NCI-H1092 treated with DMSO at 0.1 percent for 48 hours (cell line): Measurements from ENCODE around the gene UFD1.

Experiments
- DNase-seq: peaks from one replicate; lab custom pipeline; 2025; lab: John Stamatoyannopoulos, UW

Gene UFD1

DNA sequence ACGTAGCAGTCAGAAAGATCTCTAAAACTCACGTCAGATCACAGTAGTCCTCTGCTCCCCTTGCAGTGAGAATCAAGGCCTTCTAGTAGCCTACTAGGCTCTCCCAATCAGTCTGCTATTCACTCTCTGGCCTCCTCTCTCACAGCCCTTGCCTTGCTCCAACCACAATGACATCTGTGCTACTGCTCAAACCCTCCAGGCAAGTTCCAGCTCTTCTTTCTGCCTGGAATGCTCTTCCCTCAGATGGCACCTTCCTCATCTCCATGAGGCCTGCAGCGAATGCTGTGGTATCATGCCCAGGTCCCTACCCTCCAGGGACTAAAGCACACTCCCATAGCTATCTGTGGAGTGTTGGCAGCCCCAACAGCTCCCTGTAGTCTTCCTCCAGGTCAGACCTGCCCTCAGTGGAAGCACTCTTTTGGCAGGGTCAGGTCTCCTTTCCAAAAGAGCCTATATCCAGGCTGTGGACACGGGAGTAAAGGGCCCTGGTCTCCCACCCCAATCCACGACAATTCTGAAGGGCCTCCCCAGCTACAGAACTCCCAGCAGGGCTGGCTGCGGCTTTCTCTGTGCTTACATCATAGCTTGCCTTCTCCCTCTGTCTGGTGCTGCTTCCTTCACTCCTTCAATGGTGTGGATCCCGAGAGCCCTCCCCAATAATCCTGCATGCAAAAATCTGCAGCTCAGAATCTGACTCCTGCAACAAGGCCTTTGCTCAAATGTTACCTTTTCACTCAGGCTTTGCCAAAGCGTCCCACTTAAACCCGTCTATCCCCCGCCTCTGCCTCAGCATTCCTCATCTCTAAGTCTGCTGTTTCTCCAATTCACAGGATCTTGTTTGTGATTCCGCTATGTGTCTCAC is 56.3 kb downstream of the UFD1 start:
- DNase-seq = no peak

DNA sequence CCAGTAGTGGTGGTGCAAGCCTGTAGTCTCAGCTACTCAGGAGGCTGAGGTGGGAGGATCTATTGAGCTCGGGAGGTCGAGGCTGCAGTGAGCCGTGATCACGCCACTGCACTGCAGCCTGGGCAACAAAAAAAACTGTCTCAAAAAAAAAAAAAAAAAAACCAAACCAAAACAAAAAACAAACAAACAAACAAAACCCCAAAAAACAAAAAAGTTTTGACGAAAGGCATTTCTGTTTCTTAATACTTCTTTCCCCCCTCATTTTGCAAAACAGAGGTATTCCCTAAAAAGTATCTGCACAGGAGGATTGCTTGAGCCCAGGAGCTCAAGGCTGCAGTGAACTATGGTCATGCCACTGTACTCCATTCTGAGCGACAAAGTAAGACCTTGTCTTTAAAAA is 58.7 kb downstream of the UFD1 start:
- no peak for DNase-seq

DNA sequence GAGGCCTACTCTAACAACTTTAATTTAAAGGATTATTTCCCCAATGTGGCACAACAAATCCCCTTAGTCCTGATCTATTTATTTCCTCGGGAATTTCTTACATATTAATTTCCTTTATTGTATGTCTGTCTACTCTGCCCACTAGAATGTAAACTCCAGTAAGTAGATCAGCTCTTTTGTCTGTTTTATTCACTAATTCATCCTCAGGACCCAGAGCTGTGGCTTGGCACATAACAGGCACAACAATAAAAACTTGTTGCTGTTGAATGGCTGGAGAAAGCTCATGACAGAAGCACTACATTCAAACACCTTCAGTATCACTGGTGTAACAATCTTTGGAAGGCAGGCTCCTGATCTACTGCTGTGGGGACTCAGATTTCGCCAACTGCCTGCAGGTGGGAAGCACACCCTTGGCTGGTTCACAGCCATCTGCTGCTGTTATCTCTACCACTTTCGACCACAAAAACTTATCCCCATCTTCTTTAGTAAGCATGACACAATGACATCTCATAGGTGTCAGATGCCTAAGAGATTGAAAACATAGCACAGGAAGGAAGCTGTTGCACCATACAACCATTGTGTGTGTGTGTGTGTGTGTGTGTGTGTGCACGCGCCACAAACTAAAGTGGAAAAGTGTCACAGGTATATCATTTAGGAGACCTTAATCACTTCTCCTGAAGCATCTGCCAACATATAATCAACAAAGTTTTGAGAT is 59.4 kb downstream of the UFD1 start:
- no peak for DNase-seq

DNA sequence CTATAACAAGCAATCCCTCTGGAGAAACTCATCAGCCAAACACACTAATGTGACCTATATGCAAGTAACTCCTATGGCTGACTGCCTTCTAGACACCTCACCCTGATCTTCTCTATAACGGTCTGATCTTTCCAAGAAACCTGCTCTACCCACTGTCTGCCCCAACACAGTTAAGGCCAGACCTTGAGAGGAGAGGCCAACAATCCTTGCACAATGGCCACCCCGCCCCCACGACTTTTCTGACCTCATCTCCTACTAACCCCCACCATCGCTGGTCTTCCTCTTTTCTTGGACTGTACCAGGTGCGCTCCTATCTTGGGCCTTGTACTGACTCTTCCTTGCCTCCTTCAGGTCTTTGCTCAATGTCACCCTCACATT is 59.9 kb downstream of the UFD1 start:
- DNase-seq = no peak

DNA sequence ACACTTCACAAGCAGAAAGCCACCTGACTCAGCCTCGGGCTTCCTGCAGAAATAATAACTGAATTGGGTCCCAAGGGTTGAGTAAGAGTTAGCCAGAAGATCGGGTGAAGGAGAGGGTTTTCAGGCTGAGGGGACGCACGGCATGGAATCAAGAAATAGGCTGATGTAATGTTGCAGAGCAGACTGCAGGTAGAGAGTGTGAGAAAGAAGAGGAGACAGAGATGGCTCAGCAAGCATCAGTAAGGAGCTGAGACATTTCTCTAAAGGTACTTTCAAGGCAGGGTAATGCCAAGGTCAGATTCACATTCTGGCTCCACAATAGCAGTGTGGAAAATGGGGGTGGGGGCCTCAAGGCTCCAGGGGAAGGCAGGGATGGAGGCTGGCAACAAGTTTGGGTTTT is 66.1 kb downstream of the UFD1 start:
- no peak for DNase-seq

DNA sequence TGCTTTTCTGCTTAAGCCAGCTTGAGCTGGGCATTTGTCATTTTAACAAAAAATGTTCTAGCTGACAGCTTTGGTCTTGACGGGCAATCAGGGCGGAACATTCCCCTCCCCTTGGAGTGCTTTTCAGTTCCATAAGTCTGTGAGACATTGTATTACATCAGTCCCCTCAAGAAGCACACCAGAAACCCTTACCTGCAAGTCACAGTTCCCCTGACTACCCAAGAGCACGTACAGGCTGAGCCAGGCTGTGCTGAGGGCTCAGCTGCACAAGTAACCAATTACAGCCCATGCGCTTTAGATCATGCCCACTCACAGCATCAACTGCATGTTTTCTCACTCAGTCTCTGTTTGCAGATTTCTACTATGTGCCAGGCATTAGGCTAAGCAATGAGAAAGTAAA is 66.5 kb downstream of the UFD1 start:
- DNase-seq = no peak

DNA sequence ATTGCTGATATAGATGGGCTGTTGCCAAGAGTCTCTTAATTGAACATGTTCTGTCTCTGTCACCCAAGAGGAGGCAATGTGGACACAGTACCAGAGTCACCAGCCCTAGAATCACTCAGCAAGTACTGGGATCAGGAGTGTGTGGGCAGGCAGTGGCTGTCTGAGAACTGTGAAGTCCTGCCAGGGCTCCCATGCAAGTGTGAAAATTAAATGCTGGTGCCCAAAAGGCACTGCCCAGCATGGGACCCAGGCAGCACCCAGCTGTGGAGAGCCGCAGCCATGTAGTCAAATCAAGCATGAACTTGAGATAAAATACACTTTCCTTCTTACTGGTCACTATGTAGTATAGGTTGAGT is 67.3 kb downstream of the UFD1 start:
- no peak for DNase-seq

DNA sequence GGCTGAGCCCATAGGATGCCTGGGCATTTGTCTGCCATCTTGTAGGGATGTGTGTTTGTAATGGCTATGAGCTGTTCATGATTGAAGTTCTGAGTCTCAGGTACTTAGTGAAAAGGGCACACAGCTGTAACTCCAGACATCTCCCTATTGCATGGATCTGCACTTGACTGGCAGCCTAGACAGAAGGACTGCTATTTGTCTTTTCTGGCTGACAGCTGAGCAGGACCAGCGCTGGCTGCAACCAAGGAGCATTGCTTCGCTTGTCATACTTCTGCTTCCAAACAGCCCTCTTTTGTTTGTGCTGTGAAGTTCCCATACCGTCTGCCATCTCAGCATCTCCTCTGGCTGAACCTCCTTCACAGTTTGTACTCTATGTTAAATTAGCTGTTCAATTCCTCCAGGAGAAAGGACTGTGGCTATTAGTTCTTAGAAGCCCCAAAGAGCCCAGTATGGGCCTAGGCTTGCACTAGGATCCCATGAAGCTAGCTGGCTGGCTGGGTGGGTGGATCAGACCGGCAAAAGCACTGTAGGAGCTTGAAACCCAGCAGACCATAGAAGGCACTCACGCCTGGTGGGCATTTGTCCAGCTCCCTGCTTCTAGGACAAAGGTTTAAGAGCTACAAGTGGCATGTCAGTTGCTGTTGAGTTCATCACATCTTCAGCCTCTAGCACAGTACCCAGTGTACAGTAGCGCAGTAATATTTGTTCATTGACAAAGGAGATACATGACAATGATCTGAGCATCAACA is 67.9 kb downstream of the UFD1 start:
- peak; percentile 3 for DNase-seq

DNA sequence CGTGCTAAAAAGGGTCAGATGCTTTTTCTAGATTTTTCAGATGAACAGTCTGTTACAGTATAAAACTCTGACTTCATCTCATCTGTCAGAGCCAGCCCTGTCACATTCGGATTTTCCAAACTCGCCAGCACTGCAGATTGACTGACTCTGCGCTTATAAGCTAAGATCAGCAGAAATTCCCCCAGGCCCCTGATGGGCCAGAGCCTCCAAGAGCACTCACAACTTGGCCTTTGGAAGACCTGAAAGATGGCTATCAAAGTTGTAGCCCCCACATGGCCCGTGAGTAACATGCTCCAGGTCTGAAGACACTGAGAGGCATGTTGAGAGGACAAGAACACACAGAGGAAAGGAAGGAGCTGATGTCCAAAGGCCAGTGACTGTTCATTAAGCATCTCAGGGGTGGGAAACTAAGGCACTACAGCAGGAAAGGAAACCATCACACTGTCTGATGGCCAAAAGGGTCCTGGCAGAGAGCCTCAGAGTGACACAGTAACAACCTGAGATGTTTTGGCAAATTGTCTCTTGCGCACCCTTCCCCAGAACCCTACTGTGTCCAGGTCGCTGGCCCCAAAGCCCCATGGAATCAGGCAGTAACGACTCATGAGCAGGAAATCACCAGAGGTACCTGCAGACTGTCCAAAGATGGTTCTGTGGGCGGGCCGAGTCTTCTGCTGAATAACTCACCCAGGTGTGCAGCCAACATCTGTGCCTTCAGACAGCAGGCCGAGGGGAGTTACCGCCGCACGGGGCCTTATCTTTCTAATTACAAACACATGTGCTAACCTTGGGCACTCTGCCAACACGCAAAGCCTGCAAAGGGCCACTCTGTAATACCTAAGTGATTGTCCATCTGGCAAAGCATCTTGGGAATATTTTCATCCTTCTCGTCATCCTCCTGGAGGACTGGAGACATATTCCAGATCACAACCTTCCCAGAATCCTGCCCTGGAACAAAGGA is 71.1 kb downstream of the UFD1 start:
- no peak for DNase-seq

DNA sequence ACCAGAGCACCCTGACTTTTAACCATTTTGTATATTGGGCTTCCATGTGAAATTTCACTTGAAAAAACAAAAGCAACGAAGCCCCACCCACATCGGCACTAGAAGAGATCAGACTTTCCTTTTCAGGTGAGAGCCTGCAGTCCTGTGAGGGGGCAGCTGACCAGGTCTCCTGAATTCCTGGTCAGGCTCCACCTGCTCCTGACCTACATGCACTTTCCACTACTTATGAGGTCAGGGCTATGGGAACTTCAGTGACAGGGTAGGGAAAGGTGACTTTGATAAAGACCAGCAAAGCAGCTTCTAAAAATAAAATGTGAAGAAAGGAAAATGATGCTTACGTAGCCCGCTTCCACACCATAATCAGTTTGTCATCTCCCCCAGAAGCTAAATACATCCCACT is 72.1 kb downstream of the UFD1 start:
- no peak for DNase-seq

DNA sequence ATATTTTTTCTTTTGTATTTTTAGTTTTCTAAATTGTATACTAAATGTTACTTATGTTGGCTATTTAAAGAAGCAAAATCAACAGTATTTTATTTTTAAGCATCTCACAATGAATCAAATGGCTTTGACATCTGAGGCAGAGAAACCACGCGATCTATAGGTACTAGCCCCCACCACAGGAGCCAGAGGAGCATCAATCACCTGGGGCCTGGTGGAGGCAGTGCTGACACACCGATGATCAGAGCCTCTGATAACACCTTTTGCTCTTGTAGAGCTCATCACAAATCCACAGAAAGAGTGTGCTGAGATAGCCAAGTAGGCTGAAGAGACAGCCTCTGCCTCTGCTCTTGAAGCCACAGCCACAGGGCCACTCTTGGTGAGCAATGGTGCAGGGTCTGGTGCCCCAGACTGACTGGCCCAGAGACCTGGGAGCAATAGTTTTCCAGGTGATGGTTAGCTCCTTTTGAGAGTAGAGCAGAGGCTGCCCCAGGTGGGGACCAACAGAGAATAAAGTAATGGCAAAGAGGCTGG is 72.6 kb downstream of the UFD1 start:
- no peak for DNase-seq

DNA sequence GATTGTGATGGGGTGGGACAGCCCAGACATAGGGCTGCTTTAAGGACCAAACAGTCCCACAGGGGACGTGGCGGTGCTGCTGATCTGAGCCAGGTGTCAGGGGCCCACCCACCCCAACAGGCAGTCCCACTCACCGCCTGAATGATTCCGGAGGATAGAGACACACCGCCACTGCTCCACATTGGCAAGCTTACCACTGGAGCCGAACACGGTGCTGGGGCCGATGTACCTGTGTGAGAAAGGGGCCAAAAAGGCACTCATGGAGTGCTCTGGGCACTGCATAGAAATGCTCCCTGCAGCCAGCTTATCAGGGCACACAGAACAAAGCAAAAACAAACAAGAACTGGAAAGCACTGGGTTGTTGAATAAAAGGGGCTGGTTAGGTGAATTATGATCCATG is 73.3 kb downstream of the UFD1 start:
- DNase-seq = no peak

DNA sequence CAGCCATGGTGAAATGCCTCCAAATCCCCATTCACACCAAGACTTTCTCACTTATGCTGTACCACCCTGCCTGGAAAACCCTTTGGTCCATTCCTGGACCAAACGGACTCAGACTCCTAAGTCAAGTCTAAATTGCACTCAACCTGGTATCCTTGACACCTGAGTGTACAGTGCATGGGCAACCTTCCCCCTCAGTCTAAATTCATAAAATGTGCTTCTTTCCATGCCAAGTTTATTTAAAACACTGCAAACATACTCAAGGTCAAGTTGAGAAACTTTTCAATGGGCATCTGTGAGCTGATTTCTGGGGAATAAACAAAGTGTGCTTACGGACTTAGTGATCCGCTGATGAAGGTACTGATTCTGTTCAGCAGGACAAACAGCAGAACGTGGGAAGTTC is 73.9 kb downstream of the UFD1 start:
- no peak for DNase-seq

DNA sequence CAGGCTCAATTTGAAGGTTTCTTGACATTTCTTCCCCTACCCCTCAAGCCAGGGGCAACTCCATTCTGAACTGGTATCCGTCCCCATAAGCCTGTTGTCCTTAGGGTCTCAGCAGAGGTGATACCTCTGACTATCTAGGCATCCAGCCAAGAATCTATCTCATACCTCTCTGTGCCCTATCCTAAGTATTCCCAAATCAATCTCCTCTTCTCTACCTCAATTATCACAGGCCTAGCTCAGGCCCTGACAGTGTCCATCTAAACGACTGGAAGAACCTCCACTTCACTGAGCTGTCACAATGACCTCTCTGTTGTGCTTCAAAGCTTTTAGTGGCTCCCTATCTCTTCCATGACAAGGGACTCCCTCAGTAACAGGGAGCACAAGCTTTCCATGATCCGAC is 74.3 kb downstream of the UFD1 start:
- no peak for DNase-seq

DNA sequence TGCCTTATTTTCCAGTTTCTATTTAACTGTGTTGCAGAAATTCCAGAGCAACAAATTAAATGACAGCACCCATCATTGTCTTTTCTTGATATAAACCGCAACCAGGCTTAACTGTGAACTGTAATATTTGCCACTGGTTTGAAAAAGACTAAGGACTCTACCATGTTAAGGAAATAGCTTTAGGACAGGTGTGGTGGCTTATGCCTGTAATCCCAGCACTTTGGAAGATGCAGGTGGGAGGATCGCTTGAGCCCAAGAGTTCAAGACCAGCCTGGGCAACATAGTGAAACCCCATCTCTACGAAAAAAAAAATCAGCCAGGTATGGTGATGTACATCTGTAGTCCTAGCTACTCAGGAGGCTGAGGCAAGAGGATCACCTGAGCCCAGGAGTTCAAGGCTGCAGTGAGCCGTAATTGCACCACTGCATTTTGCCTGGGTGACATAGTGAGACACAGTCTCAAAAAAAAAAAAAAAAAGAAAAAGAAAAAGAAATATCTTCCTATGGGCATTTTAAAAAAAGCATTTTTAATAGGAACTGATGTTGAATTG is 76.3 kb downstream of the UFD1 start:
- DNase-seq = no peak

DNA sequence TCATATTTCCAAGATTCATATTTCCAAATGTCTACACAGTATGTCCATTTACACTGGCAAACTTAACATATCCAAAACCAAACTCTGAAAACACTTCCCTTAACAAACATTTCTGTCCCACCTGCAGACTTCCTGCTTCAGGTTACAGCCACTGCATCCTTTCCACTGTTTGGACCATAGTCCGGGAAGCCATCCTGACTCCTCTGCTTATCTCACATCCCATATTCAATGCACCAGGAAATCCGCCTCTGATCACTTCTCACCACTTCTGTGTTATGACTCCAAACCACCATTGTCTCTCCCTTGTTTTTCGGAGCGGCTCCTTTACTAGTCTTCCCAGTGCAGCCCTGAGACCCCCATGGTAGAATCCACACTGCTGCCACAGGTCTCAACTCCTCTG is 77.5 kb downstream of the UFD1 start:
- no peak for DNase-seq

DNA sequence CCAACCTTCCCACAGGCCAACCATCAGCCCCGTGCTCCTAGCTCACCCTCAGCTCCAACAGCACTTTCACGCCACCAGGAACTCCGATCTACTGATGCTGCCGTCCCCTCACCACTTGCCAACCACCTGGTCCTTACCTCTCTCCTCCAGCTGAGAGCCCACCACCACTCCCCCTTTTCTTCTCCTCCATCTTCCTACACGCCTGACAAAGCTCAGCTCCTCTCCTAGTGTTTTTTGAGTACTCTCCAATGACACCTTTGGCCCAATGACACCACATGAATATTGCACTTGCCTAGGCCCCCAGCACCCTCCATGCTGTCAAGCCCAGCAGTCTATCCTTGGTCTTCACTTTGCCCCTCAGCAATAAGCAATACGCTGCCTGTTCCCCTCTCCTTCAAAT is 78.1 kb downstream of the UFD1 start:
- DNase-seq = no peak
